Gastrocnemius medialis (tissue), 4 donors: ENCODE results near the gene SLC12A4.

Experiments used
- POLR2A ChIP-seq, 2 donors: fragments of 450-650 bp; IDR thresholded peaks; one replicate each; pipeline ENCODE4 v1.6.1; 2017; ENCODE audit warnings: antibody characterized with exemption in 2 of 2, mild to moderate bottlenecking in 2 of 2, moderate library complexity in 2 of 2
- TF ChIP-seq, protein P1 (sequence below), 5 experiments: fragments of 450-650 bp in 3 of 5; fragments of 200-600 bp in 2 of 5; sonication (generic) in 2 of 5; IDR thresholded peaks in 4 of 5; conservative IDR thresholded peaks in 1 of 5; 1 replicate in 4 of 5; 2 replicates in 1 of 5; pipeline ENCODE4 v1.5.1; 2016 to 2019; ENCODE audit warnings: antibody characterized with exemption in 5 of 5, mild to moderate bottlenecking in 3 of 5, moderate library complexity in 3 of 5

GRCh38 chr16:67936880-67937605 lies 31.4 kb downstream of the SLC12A4 start:
- TF ChIP-seq, protein P1, sequence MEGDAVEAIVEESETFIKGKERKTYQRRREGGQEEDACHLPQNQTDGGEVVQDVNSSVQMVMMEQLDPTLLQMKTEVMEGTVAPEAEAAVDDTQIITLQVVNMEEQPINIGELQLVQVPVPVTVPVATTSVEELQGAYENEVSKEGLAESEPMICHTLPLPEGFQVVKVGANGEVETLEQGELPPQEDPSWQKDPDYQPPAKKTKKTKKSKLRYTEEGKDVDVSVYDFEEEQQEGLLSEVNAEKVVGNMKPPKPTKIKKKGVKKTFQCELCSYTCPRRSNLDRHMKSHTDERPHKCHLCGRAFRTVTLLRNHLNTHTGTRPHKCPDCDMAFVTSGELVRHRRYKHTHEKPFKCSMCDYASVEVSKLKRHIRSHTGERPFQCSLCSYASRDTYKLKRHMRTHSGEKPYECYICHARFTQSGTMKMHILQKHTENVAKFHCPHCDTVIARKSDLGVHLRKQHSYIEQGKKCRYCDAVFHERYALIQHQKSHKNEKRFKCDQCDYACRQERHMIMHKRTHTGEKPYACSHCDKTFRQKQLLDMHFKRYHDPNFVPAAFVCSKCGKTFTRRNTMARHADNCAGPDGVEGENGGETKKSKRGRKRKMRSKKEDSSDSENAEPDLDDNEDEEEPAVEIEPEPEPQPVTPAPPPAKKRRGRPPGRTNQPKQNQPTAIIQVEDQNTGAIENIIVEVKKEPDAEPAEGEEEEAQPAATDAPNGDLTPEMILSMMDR (IDR thresholded peaks at IDR 0.05 in 4 of 5, conservative IDR thresholded peaks at IDR 0.05 in 1 of 5) = no peak
- no peak for TF ChIP-seq POLR2A (IDR thresholded peaks at IDR 0.05)
